ENCODE data around the gene P2RY2.

The P2RY2 gene

GRCh38 chr11:73242251-73243092, 24.4 kb downstream of the P2RY2 start:
- peak; percentile 46 to 48 for DNase-seq (ENCODE audit: low read depth in 2 of 2)

GRCh38 chr11:73243093-73243485, 25.0 kb downstream of the P2RY2 start:
- no peak for DNase-seq (ENCODE audit: low read depth in 2 of 2)

- no peak for DNase-seq (ENCODE audit: low read depth in 2 of 2)
Observed at GRCh38 chr11:73244589-73245240, 26.6 kb downstream of the P2RY2 start.

- DNase-seq (ENCODE audit: low read depth in 2 of 2): no peak
Observed at GRCh38 chr11:73245461-73245860, 27.4 kb downstream of the P2RY2 start.

GRCh38 chr11:73246303-73246702, 28.2 kb downstream of the P2RY2 start:
- no peak for DNase-seq (ENCODE audit: low read depth in 2 of 2)

GRCh38 chr11:73248526-73249185, 30.6 kb downstream of the P2RY2 start:
- DNase-seq (ENCODE audit: low read depth in 2 of 2): no peak

GRCh38 chr11:73249304-73249703, 31.2 kb downstream of the P2RY2 start:
- DNase-seq (ENCODE audit: low read depth in 2 of 2): no peak

- no peak for DNase-seq (ENCODE audit: low read depth in 2 of 2)
Observed at GRCh38 chr11:73249853-73250783, 32.0 kb downstream of the P2RY2 start.

- DNase-seq (ENCODE audit: low read depth in 2 of 2): no peak
Observed at GRCh38 chr11:73252577-73253191, 34.6 kb downstream of the P2RY2 start.

GRCh38 chr11:73257342-73258103, 39.4 kb downstream of the P2RY2 start:
- DNase-seq (ENCODE audit: low read depth in 2 of 2): no peak

- DNase-seq (ENCODE audit: low read depth in 2 of 2): no peak
Observed at GRCh38 chr11:73258104-73259035, 40.3 kb downstream of the P2RY2 start.

GRCh38 chr11:73259406-73260126, 41.5 kb downstream of the P2RY2 start:
- no peak for DNase-seq (ENCODE audit: low read depth in 2 of 2)

- no peak for DNase-seq (ENCODE audit: low read depth in 2 of 2)
Observed at GRCh38 chr11:73260127-73260457, 42.0 kb downstream of the P2RY2 start.

GRCh38 chr11:73262851-73263495, 44.9 kb downstream of the P2RY2 start:
- no peak for DNase-seq (ENCODE audit: low read depth in 2 of 2)

- no peak for DNase-seq (ENCODE audit: low read depth in 2 of 2)
Observed at GRCh38 chr11:73263640-73264039, 45.6 kb downstream of the P2RY2 start.

- DNase-seq (ENCODE audit: low read depth in 2 of 2): no peak
Observed at GRCh38 chr11:73265278-73265810, 47.3 kb downstream of the P2RY2 start.

GRCh38 chr11:73265853-73266645, 48.0 kb downstream of the P2RY2 start:
- DNase-seq (ENCODE audit: low read depth in 2 of 2): no peak

Data from stimulated activated CD8-positive, alpha-beta memory T cell treated with anti-CD3 and anti-CD28 coated beads, Interleukin-7, amount 100 ng/mL, for 4 hours (primary cell).